ENCODE results near the gene PRDM5.

GRCh38 chr4:120731561-120731960 is 191.0 kb downstream of the PRDM5 start:
- TF ChIP-seq, protein P1, sequence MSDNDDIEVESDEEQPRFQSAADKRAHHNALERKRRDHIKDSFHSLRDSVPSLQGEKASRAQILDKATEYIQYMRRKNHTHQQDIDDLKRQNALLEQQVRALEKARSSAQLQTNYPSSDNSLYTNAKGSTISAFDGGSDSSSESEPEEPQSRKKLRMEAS (IDR thresholded peaks at IDR 0.05): no peak
- no peak for TF ChIP-seq POLR2AphosphoS5 (IDR thresholded peaks at IDR 0.05; ENCODE audit: low read depth, low read length)
- TF ChIP-seq CTCF (IDR thresholded peaks at IDR 0.05 in 2 of 3, conservative IDR thresholded peaks at IDR 0.05 in 1 of 3; ENCODE audit: borderline replicate concordance in 1 of 3, insufficient read depth in 1 of 3, low read depth in 2 of 3, low read length in 2 of 3): no peak
- no peak for TF ChIP-seq RAD21 (IDR thresholded peaks at IDR 0.05; ENCODE audit: low read depth)
- TF ChIP-seq ZFX (IDR thresholded peaks at IDR 0.05): no peak
- TF ChIP-seq REST (IDR thresholded peaks at IDR 0.05; ENCODE audit: low read depth): no peak
- no peak for TF ChIP-seq POLR2A (IDR thresholded peaks at IDR 0.05; ENCODE audit: borderline replicate concordance, extremely low read depth, insufficient read depth, insufficient read length)
- TF ChIP-seq EZH2 (IDR thresholded peaks at IDR 0.05): no peak
- no peak for TF ChIP-seq EZH2phosphoT487 (IDR thresholded peaks at IDR 0.05; ENCODE audit: borderline replicate concordance)
- TF ChIP-seq CBX3 (IDR thresholded peaks at IDR 0.05; ENCODE audit: low read depth): no peak
- TF ChIP-seq SIN3A (IDR thresholded peaks at IDR 0.05; ENCODE audit: low read depth): no peak
- TF ChIP-seq YY1 (IDR thresholded peaks at IDR 0.05; ENCODE audit: extremely low read depth, insufficient replicate concordance, low read depth, low read length): no peak
- TF ChIP-seq EGR1 (IDR thresholded peaks at IDR 0.05; ENCODE audit: low read depth): no peak
- no peak for TF ChIP-seq ZNF274 (IDR thresholded peaks at IDR 0.05; ENCODE audit: low read depth, low read length)
